Measurements from ENCODE around the gene ACBD6.
"Not testable (repeated sequence)": the region's sequence is repeated elsewhere in the genome, so short reads cannot be mapped to it uniquely, and the experiment has no call there.

The ACBD6 gene

DNA sequence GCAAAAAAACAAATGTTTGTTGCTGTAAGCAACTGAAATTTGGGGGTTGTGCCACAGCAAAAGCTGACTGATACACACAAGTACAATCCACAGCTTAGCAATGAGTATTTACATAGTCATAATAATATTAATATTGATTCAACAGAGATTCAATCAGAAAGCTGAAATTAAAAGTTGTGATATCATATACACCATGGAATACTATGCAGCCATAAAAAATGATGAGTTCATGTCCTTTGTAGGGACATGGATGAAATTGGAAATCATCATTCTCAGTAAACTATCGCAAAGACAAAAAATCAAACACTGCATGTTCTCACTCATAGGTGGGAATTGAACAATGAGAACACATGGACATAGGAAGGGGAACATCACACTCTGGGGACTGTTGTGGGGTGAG, 94.2 kb downstream of the ACBD6 start:
- DNase-seq = not testable (repeated sequence)

DNA sequence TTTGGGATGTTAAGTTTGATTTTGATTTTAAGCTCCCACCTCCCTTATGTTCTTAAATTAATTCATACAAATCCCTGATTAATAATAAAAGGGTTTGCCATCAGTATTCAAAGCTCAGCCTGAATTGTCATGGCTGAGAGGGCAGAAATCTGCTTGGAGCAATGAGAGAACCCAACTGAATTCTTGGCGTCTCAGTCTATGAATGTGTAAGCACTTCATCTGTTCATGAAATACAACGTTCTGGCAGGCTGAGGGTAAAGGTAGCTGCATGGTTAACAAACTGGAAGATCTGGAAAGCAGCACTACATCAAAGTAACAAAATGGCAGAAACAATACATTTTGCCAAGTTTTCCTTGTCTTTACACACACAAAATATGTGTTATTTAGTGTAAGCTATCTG, 95.3 kb downstream of the ACBD6 start:
- DNase-seq = no peak

DNA sequence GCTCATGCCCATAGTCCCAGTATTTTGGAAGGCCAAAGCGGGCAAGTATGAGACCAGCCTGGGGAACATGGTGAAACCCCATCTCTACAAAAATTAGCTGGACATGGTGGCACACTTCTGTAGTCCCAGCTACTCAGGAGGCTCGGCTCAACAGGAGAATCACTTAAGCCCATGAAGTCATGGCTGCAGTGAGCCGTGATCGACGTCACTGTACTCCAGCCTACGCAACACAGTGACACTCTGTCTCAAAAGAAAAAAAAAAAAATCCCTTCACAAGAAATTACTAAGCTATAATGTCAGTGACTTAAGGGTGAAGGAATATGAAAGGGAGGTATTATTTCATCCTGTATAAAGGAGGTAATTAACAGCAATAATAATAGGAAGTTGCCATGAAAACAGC, 99.8 kb downstream of the ACBD6 start:
- DNase-seq = no peak

DNA sequence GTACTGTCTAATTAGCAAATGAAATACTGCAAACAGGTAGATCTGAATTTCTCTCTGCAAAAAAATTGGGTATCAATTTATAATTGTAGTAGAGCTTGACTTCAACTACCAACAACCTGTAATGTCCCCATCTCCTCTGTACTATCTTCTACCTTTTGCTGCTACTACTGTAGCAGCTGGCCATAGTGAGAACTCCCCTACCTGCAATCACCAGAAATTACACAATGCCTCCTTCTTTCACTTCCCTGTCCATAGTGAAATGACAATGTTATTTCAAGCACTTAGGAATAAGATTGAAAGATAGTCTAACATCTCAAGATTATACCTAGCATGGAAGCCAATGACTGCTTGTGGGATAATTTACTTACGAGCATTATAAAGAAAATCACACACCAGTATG, 100.4 kb downstream of the ACBD6 start:
- DNase-seq = no peak

DNA sequence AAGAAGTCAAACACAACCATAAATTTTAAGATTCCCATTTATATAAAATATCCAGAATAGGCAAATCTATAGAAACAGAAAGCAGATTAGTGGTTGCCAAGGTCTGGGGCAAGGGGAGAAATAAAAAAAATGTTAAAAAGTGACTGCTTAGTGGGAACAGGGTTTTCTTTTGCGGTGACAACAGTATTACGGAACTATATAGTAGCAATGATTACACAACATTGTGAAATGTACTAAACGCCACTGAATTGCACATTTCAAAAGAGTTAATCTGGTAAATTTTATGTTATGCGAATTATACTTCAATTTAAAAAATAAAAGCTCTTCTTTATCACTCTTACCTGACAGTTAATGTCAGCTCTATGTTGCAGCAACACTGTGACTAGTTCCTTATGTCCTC, 105.2 kb downstream of the ACBD6 start:
- DNase-seq = no peak

DNA sequence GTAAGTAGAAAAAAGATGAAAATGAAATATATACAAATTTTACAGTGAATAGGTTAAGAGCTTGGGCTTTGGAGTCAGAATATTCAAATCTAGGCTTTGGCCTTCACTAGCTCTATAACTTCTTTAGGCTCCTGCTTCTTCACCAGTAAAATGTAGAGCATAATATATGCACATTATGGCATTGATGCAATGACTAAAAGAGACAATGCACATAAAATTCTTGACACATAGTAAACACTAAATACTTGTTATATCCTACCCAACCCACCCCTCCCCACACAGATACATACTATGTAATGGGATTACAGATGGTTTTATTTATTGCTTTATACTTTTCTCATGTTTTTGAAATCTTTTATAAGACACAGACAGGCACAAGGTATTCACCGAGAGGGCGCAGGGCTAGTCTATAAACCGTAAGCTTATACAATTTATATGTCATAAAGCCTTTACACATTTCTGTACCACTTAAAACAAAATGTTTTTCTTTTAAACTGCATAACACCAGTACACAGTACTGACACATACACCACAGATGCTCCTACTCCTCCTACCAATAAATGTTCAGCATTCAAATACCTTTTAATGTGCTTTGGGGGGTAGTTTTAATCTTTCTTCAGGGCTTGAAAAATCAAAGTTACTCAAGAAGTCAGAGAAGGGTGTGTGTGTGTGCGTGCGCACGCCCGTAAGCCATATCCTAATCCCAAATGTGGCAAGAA, 109.8 kb downstream of the ACBD6 start:
- no peak for DNase-seq

DNA sequence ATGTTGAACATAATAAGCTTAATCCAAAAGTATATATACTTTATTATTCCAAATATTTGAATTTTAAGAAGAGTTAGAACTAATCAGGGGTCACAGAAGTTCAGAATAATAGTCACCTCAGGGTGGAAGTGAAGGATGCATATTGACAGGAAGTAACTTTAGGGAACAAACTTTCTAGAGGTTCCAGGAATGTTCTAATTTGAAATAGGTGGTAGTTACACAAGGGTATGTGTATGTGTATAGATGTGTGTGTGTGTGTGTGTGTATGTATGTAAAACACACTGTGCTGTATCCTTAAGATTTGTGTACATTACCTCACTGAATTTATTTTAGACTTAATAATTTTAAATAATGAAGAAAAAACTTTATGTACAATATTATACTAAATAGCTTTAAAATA, 110.4 kb downstream of the ACBD6 start:
- DNase-seq = no peak

DNA sequence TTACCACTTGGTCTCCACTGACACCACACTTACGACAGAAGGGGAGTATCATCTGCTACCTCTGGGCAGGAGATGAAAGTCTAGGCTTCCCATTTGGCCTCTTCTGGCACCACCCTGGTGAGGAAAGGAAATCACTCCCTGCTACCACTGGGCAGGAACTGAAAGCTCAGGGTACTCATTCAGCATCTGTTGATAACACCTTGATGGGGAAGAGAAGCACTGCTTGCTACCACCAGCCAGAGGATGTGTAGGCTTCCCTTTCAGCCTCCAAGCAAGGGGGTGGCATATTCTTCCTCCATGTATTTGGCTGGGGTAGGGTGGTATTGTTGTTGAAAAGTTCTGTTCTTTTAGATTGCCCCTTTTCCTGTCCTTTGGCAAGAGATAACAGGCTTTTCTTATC, 115.0 kb downstream of the ACBD6 start:
- DNase-seq = no peak

DNA sequence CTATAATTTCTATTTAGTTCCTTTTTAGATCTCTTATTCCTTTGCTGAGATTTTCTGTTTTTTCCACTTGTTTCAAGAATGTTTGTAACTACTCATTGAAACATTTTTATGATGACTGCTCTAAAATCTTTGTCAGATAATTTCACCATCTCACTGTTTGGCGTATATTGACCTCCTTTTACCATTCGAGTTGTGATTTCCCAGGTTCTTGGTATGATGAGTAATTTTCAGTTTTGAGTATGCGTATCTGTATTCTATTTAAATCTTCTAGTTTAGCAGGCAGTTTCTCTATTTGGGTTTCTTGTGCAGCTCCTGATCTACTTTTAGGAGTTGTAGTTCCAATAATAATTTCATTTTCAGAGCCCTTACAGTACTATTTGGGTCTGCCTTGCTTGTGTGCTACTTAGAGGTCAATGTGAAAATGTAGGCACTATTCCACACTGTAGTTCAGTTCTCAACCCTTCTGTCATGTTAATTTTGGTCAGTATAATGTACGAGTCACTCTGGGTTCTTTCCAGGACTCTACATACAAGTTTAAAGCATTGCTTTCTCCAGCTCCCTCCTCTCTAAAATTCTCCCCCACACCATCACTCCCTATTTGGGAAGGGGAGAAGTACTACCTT, 115.5 kb downstream of the ACBD6 start:
- no peak for DNase-seq

DNA sequence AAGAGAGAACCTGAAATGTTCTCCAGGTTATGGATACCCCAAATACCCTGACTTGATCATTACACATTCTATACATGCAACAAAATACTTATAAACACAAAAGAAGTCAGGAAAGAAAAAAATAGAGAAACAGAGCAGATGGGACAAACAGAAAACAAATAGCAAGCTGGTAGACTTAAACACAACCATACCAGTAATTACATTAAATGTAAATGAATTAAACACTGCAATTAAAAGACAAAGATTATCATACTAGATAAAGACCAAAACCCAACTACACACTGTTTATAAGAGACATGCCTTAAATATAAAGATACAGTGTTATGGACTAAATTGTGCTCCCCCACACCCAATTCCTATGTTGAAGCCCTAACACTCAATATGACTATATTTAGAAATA, 117.2 kb downstream of the ACBD6 start:
- no peak for DNase-seq

DNA sequence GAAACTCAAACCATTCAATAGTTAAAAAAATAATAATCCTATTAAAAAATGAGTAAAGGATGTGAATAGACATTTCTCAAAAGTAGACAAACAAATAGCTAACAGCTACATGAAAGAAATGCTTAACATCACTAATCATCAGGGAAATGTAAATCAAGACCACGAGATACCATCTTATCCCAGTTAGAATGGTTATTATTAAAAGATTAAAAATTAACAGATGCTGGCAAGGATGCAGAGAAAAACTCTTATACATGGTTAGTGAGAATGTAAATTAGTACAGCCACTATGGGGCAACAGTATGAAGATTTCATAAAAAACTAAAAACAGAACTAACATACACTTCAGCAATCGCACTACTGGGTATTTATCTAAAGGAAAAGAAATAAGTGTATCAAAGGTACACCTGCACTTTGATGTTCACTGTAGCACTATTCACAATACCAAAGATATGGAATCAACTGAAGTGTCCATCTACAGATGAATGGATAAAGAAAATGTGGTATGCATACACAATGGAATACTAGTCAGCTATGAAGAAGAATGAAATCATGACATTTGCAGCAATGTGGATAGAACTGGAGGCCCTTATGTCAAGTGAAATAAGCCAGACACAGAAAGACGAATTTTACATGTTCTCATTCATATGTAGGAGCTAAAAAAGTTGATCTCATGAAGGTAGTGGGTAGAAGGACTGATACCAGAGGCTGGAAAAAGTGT, 117.9 kb downstream of the ACBD6 start:
- no peak for DNase-seq

DNA sequence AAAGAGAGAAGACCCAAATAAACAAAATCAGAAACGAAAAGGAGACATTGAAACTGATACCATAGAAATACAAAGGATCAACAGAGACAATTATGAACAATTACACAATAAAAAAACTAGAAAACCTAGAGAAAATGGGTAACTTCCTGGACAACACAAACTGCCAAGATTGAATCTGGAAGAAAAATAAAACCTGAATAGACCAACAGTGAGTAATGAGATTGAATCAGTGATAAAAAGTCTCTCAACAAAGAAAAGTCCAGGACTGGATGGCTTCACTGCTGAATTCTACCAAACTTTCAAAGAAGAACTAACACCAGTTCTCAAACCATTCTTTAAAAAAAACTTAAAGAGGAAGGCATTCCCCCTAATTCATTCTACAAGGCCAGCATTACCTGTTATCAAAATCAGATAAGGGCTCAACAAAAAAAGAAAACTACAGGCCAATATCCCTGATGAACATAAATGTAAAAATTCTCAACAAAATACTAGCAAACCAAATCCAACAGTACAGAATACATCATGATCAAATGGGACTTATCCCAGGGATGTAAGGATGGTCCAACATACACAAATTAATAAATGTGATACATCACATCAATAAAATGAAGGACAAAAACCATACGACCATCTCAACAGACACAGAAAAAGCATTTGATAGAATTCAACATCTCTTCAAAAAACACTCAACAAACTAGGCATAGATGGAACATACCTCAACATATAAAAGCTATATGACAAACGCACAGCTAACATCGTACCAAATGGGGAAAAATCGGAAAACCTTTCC, 119.9 kb downstream of the ACBD6 start:
- no peak for DNase-seq

DNA sequence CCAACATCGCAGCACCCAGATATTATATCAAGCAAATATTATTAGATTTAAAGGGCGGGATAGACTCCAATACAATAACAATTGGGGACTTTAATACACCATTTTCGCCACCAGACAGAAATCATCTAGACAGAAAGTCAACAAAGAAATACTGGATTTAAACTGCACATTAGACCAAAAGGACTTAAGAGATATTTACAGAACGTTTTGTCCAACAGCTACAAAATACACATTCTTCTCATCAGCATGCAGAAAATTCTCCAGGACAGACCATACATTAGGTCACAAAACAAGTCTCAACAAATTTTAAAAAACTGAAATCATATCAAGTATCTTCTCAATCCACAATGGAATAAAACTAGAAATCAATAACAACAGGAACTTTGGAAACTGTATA, 121.2 kb downstream of the ACBD6 start:
- no peak for DNase-seq

DNA sequence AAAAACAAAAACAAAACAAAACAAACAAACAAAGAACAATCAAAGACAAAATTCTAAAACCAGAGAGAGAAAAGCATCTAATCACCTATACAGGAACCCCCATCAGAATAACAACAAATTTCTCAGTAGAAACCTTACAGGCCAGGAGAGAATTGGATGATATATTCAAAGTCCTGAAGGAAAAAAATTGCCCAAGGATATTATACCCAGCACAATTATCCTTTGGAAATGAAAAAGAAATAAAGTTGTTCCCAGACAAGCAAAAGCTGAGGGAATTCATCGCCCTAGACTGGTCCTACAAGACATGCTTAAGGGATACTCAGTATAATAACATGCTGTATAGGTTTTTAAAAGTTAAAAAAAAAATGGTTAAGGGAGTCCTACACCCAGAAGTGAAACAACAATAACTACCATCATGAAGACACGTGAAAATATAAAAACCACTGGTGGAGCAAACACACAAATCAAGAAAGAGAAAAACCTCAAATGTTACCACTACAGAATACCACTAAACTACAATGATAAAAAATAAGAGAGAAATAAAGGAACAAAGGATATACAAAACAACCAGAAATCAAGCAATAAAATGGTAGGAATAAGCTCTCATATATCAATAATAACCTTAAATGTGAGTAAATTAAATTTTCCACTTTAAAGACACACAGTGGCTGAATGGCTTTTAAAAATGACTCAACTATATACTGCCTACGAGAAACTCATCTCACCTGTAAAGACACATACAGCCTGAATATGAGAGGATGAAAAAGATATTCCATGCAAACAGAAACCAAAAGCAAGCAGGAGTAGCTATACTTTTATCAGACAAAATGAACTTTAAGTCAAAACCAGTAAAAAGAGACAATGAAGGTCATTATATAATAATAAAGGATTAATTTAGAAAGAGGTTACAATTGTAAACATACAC, 121.9 kb downstream of the ACBD6 start:
- DNase-seq = no peak

DNA sequence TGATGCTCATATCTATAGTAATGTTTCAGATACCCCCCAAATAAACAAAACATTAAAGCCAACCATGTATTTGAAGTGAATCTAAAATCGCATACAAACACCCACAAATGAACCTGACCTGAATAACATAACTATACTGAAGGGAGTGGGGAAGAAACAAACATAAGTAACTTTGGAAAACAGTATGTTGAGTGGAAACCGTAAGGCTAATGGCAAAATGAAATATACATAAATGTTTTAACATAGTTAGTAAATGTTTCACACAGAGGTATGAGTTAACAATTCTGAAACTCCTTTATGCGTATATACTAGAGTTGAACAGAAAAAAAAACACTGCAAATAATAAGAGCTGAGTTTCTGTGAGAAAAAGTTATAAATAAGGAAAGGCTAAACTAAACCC, 125.6 kb downstream of the ACBD6 start:
- no peak for DNase-seq

DNA sequence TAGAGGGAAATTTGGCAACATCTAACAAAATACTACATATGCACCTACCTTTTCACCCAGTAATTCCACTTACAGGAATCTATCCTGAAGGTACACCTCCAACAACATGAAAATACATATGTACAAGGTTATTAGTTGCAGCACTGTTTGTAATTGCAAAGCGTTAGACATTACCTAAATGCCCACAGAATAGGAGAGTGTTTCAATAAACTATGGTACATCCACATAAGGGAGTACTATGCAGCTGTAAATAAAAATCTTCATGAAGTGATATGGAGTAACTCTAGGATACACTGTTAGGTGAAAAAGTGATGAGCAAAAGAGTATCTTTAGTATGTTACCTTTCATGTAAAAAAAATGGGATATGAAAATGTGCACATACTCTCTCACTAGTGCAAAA, 126.1 kb downstream of the ACBD6 start:
- DNase-seq = no peak

DNA sequence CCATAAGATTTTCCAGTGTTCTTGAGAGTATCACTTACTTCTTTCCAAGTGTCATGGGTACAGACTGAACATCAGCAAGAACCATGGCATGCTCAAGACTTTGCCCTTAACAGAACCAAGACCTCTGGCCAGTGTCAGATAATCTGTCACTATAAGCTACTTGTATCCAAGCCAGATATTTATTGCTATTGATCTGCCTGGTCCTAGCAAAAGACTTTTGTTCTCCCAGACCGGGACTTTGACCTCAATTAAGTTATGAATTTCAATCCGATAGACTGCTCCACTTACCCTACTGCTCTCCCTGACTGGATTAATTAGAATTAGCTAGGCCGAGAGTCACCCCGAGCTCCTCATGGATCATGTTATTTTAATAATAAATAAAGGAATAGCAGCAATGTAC, 129.6 kb downstream of the ACBD6 start:
- DNase-seq = no peak

DNA sequence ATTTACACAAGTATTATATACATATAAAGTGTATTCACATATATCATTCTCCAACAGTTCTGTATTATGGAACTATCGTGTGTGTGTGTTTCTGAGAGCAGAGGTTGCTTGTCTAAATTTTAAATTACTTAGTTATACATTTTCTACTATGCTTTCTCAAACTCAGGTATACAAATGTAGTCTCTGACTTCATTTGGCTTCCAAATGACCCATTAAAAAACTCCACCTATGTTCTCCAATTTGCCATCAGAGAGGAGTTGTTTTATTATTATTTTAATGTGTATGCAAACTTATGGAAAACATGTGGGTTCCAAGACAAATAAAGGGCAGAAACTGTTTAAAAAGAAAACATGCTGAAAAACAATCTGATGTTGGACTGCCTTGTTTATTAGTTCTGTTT, 131.8 kb downstream of the ACBD6 start:
- DNase-seq = no peak

DNA sequence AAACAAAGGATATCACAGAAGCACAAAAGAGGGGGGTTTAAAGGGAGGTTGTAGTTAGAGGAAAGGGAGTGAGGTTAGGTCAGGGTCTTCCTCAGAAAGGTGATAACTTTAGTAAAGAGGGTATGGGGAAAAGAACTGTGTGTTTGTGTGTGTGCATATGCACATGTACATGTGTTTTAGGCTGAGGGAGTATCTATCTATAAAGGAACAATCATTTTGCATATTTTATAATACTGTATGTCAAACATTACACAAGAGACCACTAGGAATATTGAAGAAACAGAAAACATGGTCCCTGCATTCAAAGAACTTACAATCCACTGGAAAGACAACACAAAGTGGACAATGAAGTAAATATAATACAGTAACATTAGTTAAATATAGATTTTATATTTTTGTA, 132.2 kb downstream of the ACBD6 start:
- no peak for DNase-seq

DNA sequence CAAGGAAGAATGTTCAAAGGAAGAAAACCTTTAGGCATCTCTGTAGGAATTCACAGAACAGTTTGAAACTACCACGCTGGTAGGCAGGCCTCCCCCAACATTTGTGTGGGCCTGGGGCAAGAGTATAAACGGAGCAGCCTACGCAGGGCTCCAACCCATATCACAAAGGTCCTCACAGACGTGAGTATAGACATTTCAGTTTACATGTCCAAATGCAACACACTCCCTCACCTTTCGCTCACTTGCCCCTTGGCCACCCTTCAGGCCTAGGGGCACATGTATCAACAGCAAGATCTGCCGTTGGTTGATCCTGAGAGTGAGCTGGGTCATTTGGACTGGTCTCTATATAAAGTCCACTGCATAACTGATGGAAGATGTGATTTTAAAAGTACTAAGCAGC, 133.3 kb downstream of the ACBD6 start:
- DNase-seq = no peak

DNA sequence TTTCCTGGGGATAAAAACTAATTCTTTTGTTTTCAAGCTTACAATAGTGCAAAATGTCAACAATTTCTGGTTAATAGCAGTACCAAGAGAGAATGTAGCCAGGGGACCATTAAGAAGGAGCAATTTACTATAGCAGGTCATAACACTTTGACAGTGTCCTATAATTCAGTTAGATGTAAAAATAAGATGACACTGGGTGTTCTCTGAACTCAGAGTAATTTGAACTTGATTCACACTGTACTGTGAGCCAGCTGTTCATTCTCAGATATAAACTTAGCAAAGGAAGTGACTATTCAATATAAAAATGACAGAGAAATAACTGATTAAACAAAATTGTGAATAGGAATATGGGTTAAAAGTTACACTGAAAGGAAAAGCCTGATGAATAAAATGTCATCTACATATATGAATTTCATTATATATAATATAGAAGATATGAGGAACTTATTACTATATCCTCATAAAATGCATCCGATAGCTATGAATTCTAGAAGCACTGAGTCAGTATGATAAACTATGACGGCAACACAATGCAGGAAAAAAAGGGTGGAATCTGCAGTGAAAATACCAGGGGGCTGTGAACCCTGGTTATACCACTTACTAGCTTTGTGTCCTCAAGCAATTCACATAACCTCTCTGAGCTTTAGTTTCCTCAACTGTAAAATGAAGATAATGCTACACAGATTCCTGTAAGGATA, 135.9 kb downstream of the ACBD6 start:
- no peak for DNase-seq

DNA sequence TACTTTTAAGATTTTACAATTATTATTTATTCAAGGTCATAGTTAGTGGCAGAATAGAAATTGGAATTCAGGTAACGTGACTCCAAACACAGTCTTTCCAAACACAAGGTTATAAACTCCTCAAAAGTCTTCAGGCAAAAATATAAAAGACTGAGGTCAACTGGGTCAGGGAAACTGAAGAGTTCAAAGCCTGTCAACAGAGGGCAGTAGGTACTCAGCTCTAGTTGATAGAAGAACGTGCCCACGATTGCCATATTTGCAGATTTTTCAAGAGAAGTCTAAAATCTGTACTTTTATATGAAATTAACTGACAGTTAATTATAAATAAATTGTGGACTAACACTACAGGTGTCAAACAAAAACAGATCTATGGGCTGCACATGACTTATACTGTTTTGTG, 137.3 kb downstream of the ACBD6 start:
- no peak for DNase-seq

Measured in activated effector memory CD4-positive, alpha-beta T cell treated with anti-CD3 and anti-CD28 coated beads, Interleukin-2, amount 50 U/mL, for 16 hours (primary cell).